Subcutaneous adipose tissue (tissue), 4 donors: ENCODE measurements around the gene SLC6A8. TPM values are rescaled to one million over a fixed set of nuclear protein-coding genes. Genes with fewer than 3 reads are reported as not detected.

ENCODE experiments used
- total RNA-seq, 4 donors: library from RNA; depleted of rRNA; stranded (reverse); fragments of >200 nt; gene quantifications; one replicate each; pipeline ENCODE4 v1.1.0, GENCODE V29; 2016
- TF ChIP-seq, protein P1 (sequence below): fragments of 450-650 bp; IDR thresholded peaks from one replicate; pipeline ENCODE4 v1.5.1; 2016; ENCODE audit warnings: low read depth, mild to moderate bottlenecking, control low read depth, antibody characterized with exemption, moderate library complexity

The SLC6A8 gene
- total RNA-seq, 4 donors from 2014 or later = 20.2 to 98.0 (median 30.6) TPM

DNA sequence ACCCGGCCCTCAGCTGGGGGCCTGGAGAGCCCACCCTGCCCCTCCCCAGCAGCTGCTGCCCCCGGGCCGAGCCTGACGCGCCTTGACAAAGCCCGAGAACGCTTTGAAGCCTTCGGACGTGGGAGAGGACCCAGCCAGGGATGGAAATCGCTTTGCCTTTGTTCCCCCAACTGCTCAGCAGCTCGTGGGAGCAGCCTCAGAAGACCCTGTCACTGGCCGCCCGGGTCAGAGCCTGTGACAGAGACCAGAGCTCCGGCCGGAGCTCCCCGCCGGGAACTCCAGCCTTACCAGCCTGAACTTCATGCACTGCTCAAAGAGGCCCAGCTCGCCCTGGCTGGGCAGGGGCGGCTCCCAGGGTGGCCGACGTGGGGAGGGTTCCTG lies 2.6 kb upstream of the SLC6A8 start:
- TF ChIP-seq, protein P1, sequence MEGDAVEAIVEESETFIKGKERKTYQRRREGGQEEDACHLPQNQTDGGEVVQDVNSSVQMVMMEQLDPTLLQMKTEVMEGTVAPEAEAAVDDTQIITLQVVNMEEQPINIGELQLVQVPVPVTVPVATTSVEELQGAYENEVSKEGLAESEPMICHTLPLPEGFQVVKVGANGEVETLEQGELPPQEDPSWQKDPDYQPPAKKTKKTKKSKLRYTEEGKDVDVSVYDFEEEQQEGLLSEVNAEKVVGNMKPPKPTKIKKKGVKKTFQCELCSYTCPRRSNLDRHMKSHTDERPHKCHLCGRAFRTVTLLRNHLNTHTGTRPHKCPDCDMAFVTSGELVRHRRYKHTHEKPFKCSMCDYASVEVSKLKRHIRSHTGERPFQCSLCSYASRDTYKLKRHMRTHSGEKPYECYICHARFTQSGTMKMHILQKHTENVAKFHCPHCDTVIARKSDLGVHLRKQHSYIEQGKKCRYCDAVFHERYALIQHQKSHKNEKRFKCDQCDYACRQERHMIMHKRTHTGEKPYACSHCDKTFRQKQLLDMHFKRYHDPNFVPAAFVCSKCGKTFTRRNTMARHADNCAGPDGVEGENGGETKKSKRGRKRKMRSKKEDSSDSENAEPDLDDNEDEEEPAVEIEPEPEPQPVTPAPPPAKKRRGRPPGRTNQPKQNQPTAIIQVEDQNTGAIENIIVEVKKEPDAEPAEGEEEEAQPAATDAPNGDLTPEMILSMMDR = no peak

DNA sequence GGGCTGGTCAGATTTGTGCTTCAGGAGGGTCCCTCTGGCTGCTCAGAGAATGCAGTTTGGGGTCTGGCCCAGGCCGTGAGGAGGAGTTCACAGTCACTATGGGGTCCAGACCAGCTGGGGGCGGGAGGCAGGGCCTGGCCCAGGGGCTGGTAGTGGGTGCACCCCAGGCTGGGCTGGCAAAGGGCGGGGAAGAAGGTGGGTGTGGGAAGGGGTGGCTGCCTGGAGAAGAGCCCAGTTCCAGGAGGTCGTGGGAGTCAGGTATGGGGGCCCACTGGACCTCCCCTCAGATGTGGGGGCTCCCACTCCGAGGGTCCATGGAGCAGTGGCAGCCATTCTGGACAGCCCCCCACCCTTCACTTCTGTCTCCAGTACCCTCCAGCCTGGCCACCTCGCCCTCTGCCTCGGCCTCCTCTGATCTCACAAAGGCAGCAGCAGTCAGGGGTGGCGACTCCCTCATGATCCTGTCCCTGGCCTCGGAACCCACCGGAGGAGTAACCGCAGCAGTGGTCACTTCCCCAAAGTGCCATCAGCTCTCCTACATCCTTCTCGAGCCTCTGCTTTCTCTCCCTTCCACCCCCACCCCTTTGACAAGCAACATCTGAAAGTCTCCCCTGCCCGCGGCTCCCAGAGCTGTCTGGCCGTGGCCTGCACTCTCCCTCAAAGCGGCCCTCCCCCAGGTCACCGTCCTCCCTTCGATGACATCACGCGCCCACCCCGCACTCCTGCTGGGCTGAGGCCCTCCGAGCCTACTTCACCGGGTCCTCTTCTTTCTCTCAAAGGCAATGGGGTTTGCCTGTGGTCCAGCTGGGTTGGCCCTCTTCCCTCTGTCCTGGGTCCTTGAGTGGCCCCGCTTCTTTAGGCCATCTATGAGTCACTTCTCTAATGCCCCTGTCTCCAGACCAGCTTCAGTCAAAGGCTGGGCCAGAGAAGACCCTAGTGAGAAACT lies 1.7 kb upstream of the SLC6A8 start:
- TF ChIP-seq, protein P1 = no peak

DNA sequence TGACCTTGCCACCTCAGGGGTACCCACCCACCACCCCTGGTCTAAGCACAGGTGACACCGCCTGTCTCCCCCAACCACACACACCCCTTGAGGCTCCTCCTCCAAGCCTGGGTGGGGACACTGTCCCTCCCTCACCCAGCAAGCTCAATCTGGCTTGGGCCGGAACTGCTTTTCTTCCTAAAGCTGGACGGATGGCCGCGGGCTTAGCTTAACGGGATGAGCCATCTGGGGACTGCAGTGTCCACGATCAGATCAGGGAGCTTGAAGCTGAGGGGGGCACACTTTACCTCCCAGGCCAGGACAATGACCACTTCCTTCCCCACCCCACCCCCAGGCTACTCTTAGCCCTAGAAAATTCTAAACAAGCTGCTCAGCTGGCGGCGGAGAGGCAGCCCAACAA lies 1.0 kb upstream of the SLC6A8 start:
- TF ChIP-seq, protein P1 = no peak

DNA sequence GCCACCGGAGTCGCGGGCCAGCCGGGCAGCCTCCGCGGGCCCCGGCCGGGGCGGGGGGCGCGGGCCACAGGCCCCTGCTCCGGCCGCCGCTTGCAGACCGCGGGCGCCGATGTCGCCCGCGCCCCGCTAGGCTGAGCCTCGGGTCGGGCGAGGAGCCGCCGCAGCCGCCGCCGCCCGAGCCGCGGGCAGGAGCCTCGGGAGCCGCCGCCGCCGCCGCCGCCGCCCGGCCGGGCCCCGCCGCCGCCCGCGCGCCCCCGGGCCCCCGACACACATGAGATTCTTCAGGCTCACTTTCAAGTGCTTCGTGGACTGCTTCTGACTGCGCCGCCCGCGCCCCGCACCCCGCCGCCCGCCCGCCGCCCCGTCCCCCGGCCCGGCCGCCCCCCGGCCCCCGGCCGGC lies 345 bp downstream of the SLC6A8 start:
- TF ChIP-seq, protein P1 = no peak

DNA sequence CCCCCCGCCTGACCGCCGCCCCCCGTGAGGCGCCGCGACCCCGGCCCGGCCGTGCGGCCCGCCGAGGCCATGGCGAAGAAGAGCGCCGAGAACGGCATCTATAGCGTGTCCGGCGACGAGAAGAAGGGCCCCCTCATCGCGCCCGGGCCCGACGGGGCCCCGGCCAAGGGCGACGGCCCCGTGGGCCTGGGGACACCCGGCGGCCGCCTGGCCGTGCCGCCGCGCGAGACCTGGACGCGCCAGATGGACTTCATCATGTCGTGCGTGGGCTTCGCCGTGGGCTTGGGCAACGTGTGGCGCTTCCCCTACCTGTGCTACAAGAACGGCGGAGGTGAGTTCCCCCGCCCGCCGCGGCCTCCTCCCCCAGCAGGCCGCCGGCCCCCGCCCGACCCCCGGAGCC lies 780 bp downstream of the SLC6A8 start:
- TF ChIP-seq, protein P1 = no peak

DNA sequence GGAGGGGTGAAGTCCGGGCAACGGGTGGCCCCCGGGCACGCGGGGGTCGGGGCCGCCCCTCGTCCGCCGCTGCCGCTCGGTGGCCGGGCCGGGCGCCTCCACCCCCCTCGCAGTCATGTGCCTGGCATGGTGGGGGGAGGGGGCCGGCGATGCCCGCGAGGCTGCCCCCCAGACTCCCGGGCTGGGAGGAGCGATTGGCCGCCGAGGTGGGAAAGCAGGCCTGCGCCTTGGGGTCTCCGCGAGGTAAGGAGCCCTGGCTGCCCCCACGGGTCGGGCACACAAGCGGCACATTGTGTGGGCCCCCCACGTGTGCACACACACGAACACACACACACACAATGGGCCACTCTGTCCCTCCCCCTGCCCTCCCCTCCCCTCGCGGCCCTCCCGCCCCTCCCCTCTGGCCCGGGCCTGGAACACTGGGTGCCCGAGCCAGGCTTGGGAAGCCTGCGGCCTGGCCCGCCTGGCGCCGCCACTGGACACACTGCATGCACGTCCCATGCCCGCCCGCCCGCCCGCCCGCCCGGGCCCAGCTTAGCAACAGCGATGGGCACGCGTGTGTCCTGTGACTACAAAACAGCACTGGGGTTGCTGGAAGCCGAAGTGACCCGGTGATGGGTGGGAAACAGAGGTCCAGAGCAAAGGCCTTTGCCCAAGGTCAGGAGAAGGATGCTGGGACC lies 1.3 kb downstream of the SLC6A8 start:
- TF ChIP-seq, protein P1 = no peak

DNA sequence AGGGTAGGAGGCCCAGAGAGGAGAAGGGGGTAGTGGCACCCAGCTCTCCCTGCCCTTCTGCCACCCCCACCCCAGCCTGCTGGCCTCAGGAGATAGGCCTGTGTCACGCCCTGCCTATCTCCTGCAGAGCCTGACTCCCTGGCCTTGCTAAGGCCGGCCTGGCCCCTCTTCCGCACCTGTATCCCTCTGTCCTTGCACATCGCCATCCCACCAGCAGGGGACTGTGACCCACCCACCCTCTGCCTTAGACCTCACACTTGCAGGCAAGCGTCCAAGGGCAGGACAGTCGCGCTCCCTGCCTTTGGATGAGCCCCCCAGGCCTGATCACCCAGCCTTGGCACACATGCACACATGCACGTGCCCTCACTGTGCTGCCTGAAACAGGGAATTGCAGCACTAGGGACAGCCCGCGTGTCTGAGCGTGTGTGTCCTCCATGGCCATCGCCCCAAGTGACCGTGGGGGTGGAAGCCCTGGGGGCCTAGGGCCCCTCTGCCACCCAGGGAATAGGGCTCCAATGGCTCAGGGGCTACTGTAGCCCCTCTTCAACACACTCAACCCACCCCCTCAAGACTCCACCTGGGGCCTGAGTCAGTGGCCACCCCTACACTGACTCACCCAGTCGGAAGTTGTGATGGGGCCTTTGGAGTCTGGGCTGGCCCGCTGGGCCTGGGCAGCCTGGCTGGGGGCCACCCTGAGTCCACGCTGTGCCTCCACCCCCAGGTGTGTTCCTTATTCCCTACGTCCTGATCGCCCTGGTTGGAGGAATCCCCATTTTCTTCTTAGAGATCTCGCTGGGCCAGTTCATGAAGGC lies 2.1 kb downstream of the SLC6A8 start:
- TF ChIP-seq, protein P1 = no peak
